SIG-M5 (cell line): ENCODE data around the gene EFCAB8.

Source experiments
- DNase-seq: peaks from one replicate; lab custom pipeline; 2025; lab: John Stamatoyannopoulos, UW

The EFCAB8 gene

DNA sequence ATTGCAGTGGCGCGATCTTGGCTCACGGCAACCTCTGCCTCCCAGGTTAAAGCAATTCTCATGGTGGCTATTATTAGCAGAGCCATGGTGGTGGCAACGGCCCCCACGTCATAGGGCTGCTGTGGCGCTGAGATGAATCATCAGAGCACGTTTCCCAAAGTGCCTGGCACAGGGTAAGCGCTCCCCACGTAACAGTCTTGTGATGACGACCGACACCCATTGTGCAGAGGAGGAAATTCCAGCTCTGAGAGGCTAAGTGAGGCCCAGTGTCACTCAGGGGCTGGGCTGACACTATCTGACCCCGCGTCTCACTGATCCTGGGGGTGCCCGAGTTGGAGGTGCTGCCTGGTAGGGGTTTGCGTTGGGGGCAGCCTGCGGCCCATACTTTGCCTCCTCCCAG is 129.3 kb downstream of the EFCAB8 start:
- DNase-seq: no peak

DNA sequence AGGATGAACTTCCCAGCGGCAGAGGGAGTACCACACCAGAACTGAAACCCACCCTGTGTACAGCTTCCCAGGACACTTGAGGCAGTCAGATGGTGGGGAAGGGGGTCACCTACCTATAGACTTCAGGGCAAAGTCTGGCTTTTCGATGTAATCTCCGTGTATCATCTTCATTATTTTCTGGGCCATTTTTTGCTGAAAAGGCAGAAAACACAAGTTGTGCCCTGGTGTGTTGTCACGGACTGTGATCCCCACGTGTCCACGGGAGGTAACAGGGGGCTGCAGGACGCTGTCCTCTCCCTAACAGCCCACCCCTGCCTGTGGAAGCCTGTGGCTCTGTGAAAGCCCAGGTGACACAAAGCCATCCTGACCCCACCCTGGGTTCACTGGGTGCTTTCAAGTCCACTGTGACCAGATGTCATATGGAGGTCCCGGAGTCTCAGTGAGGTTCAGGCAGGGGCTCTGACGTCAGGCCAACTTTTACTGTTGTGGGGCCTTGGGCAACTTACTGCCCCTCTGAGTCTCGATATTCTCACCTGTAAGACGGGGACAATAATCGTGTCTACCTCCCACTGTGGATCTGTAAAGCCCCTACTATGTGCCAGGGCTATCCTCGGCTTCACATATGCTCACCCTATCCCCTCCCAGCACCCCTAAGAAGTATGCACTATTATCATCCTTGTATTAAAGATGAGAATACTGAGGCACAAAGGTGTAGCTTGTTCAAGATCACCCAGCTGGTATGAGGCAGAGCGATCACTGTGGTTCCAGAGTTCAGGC is 131.0 kb downstream of the EFCAB8 start:
- no peak for DNase-seq

DNA sequence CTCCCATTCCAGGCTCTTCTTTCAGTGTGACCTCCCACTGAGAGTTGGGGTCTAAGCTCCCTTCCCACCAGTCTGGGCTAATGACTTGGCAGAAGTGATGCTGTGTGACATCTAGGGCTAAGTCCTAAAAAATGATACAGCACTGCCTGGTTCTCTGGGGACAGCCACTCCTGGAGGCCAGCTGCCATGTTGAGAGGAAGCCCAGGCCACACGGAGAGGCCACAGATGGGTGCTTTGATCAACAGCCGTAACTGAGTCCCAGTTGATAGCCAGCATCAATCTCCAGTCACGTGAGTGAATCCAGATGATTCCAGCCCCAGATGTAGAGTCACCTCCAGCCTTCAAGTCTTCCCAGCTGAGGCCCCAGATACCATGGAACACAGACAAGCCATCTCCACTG is 131.7 kb downstream of the EFCAB8 start:
- no peak for DNase-seq

DNA sequence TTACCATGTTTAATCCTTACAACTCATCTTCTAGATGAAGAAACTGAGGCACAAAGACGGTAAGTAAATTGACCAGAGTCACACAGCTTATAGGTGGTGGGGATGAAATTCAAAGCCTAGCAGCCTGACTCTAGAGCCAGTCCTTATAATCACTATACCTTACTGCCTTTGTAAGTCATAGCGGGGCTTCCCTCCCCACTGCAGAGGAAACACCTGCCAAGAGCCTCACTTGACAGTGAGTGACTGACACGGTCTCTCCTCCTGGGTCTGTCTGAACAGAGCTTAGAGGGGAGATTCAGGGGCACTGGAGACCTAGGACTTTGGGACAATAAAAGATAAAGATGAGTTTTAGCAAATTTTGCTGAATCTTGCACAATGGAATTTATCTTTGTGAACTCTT is 132.7 kb downstream of the EFCAB8 start:
- DNase-seq: no peak

DNA sequence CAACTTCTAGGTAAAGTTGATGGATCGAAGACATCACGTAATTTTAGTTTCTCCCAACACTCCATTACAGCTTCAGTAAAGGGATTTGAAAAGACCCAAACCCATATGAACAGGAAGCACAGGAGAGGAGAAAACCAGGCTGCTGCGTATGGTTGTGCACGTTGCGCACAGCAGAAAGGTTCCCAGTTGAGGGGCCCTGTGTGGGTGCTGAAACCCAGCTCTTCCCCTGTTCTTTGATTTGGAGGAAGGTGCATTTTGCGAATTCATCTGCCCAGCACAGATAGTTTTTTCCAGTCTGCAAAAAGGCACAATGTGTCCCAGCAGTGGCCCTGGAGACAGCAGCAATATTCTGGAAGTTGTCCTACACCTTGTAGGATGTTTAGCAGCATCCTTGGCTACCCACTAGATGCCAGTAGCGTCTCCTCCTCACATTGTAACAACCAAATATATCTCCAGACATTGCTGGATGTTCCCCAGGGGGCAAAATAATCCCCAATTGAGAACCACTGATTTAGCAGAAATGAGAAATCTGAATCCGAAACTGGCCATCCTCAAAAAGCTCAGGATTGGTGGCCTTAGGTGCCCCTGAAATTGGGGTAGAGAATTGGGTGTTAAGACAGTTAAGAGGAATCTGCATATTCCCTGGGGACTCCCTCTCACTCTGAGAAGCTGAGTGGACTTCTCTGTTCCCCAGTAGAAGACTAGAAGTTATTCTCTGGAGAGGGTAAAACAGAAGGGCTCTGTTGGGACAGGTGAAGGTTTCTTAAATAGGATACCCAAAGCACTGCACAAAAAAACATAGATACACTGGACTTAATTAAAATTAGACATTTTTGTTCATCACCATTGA is 133.3 kb downstream of the EFCAB8 start:
- DNase-seq: no peak

DNA sequence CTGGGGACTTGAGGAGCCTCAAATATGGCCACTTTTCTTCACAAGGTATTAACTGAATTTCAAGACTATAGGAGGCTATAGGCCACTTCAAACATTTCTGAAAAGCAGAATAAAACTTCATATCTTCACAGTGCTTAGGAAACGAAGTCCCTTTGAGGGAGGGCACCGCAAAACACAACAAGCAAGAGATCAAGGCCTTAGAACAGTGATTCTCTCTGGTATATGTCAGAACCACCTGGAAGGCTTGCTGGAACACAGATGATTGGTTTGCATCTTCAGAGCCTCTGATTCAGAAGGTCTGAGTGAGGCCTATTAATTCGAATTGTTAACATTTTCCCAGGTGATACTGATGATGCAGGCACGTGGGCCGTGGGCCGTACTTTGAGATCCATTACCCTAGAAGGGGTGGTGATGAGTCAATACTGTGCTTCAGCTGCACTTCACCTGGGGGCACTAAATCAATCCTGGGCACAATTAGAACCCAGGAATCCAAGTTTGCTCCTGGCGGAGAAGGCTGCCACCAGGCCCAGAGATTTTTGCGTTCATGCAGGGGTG is 134.8 kb downstream of the EFCAB8 start:
- DNase-seq: no peak

DNA sequence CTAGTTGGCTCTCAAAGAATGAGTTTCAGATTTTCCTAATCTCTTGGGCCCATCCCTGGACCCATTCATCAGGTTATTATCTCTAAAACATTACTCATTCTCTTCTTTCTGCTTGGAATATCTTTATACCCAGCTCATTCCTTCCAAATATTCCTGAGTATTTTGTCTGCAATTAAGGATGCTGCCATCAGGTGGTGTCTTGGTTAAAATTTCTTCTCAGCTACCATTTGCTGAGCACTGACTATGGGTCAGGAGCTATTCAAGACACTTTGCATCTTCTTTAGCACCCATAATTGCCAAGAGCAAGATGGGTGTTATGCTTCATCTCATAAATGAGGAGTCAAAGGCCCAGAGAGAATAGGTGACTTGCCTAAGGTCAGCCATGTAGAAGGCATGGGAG is 137.1 kb downstream of the EFCAB8 start:
- no peak for DNase-seq

DNA sequence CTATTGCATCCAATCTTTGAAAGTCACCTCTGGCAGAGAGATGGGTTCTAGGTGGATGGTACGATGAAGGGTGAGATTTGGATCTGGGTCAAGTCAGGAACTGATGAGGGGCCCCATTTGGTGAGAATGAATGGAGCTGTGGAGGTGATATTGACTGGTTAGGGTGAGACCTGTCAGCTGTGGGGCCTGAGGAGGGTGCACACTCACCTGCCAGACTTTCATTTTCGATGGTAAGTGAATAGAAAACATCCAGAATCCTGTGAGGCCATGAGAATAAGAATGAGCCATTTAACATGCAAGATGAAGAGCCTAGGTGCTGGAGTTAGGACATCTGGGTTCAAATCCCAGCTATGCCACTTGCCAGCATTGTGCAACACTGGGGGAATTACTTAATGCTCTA is 138.7 kb downstream of the EFCAB8 start:
- no peak for DNase-seq

DNA sequence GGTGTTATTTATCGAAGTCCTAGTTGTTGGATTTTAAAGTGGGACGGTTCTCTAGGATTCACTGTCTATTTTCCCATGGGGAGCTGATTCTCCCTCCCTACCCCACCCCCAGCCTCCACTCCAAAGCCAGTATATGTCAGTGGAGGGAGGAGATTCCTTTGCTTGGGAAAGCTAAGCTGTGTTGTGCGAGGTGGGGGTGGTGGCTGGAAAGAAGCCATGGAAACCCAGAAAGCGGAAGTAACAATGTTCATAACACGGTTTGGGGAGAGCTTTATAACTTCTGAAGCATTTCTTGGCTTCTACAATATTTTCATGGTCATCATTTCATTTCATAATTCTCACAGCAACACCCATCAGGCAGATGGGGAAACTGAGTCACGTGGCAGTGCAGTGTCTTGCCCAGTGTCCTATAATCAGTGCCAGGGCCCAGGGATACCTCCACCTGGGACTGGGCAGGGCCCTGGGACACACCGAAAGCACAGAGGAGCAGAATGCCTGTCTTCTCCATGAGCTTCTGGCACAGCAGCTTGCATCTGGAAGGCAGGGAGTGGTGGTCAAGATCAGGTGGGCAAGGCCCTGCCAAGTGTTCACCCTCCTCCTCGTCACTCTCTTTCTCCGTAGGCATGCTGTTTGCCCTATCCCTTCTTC is 141.0 kb downstream of the EFCAB8 start:
- no peak for DNase-seq

DNA sequence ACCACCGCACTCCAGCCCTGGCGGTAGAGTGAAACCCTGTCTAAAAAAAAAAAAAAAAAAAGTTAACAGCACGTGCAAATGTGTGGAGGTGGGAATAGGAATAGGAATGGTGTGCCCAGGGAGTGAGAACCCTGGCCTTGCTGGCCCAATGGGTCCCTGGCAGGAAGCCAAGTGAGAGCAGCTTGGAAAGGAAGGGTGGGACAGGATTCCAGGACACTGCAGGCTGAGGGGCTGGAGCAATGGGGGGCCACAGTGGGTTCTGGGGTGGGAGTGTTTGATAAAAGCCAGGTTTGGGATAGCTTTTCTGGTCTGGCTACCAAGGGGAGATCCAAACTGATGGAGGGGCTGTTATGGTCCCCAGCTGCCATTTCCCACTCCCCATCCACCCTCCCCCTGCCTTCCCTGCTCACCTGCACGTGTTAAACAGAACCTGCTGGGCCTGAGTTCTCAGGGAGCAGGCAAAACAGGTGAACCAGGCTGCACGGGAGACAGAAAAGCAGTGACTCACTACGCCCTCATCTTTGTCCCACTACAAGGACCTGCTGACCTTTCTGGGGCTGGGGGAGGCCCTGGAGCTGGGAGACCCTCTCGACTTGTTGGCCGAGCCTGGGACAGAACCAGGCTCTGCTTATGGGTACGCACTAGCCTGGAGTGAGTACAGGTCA is 142.2 kb downstream of the EFCAB8 start:
- no peak for DNase-seq

DNA sequence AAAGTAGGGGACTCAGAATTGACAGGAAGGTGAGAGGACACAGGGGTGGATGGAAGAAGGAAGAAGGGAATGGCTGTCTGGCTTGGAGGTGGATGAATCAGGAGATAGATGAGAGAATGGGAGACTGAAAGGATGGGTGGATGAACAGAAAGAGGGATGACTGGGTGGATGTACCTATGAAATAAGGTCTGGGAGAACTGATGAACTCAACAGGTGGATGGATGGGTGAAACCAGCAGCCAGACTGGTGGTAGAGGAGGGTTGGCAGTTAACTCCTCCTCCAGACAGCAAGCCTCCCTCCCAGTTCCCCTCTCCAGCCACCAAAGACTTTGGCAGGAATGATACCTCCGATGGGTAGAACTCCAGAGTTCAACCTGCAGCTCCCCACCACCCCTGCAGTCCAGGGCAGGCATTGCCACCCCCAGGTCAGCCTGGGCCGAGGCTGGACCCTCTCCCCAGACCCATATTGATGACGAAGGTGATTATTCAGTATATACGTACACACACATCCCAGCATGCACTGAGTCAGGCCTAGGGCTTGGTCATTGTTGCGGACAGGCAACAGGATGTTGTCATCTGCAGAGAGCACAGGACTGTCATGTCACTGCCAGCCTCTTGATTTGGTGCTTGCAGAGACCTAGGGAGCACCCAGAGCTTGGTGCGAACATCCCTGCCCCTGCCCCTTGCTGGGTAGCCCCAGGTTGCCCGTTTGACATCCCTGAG is 143.5 kb downstream of the EFCAB8 start:
- no peak for DNase-seq

DNA sequence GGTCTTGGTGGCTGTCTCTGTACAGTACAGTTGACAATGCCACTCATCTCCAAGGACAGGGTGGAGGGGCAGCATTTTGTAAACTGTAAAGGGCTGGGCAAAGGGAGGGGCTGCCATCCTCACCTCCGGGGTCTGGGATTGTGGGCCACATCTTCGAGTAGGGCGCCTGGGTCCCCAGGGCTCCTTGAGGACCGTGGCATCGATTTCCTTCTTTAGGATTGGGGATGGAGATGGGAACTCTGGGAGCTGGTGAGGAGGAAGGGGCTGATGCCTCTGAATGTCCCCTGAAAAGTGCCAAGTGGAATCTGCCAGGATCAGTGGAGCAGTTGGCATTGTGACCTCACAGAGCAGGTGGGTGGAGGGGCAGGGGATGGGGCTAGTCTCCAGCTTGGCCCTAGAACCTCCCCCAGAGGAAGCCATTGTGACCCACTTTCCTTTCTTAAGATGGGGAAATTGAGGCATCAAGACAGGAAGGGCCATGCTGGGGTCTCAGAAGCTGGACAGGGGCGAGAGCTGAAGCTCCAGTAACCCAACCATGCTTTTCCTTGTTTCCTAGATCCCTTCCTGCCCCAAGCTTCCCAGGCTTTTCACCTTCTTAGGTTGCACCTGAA is 145.5 kb downstream of the EFCAB8 start, which contains the start of gene SUN5:
SUN5 (minus strand) TSS at position 293 of the 611 bp plus-strand sequence; CDS start at position 200, 93 bp downstream.
- DNase-seq: no peak

DNA sequence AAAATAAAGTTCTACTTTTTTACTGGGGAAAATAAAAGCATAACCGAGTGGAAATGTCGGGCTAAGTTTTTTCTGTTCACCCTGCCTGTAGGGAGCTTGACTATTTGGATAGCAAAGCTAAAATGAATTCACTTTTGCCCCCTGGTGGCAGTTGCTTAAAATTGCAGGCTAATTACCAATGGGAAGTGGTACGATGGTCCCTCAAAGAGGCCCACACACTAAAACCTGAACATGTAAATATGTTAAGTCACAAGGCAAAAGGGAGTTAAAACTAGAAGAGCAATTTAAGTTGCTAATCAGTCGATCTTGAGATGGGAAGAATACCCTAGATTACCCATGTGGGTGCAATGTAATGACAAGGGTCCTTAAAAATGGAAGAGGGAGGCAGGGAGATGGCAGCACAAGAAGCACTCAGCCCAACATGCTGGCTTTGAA is 146.4 kb downstream of the EFCAB8 start:
- no peak for DNase-seq

DNA sequence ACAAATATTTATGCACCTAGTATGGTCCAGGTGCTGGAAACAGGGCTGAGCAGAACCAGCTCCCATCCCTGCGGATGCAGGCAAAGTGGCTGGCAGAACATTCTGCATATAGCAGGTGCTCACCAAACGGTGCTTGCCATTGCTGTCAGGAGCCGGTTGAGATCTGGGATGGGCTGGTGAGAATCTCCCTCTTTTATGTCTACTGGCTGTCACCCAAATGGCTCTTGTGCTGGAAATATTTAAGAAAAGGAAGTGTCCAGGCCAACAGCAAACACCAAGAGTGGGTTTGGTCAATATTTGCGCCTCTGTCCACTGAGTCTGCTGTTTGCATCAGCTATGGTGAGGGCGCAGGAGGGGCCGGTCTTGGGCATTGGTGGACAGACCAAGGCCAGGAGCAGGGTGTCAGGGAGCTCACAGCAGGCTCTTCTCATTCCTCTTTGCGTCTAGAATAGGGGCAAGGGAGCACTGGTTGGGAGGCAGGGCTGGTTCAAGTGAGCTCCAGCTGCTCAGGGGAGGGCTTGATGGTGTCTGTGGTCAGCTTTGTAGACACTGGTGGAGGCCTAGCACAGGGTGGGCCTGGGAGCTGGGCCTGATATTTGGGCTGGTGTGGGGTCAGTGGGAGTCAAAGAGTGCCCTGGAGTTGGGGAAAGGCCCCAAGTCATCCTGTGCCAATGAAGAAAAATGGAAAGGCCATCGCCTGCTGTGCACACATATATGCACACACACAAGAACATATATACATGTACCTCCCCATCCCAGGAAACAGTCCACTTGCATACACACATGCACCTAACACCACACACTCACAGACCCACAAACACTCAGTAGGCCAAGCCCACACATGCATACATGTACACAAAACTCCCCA is 147.4 kb downstream of the EFCAB8 start:
- DNase-seq: no peak

DNA sequence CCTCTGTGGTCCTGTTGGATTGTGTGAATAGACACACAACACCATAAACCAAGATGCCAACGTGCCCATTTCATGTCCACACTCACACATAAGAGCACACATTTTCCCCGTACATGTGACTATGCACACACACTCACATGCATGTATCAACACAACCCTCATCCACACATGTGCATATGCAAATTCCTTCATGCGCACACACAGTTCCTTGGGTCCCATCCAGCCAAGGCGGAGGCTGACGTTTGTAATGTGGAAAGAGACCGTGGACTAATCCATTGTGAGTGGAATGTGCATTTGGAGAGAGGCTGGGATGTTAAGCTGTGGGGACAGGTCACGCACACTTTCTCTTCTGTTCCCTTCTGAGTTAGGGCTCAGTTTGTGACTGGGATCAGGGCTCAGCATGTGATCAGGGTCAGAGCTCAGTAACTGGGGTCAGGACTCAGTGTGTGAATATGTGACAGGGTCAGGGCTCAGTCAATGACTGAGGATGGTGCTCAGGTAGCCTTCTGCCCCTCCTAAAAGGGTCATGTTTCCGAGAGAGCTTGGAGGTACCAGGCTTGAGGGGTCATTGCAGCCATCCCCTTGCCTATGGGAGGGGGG is 148.2 kb downstream of the EFCAB8 start:
- no peak for DNase-seq

DNA sequence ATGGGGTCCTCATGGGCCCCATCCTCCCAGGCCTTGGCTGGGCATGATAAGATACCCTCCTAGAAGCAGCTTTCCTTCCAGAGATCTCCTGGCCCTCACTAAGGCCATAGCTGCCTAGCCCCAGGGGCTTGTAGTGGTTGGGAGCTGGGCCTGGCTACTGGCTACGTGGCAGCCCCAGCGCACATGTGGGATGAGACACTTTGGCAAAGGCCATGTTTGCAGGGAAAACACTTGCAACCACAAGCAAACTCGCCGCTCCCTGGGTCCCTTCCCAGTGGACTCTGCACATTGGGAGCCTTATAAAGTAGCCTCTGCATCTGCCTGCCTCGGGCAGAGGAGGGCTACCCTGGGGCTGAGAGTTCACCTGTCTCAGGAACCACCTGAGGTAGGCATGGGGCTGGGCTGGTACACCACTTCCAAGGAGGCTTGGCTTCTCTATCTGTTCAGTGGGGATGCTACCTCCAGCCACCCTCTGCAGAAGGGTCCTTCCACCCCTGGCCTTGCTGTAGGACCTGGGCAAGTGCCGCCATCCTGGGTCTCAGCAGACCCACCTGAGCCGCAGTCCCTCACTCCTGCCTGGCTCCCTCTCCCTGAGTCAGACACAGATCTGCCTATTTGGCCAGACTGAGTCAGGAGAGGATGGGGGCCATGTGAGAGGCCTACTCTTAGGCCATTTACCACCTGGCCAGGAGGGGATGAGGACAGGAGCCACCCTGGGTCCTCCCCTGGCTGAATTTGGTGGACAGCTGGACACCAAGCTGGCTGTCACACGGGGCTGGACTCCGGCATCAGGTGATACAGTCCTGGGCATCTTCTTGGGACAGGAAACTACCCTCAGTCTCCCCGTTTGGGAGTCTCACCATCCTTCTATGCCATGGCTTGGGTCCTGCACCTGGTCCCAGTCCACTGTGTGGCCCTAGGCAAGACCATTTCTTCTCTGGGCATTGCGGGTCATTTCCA is 148.9 kb downstream of the EFCAB8 start, which contains the start of gene BPIFB2:
BPIFB2 (plus strand) TSS at position 329 of the 960 bp plus-strand sequence. CDS start 871 bp downstream, outside the sequence.
- DNase-seq: no peak

DNA sequence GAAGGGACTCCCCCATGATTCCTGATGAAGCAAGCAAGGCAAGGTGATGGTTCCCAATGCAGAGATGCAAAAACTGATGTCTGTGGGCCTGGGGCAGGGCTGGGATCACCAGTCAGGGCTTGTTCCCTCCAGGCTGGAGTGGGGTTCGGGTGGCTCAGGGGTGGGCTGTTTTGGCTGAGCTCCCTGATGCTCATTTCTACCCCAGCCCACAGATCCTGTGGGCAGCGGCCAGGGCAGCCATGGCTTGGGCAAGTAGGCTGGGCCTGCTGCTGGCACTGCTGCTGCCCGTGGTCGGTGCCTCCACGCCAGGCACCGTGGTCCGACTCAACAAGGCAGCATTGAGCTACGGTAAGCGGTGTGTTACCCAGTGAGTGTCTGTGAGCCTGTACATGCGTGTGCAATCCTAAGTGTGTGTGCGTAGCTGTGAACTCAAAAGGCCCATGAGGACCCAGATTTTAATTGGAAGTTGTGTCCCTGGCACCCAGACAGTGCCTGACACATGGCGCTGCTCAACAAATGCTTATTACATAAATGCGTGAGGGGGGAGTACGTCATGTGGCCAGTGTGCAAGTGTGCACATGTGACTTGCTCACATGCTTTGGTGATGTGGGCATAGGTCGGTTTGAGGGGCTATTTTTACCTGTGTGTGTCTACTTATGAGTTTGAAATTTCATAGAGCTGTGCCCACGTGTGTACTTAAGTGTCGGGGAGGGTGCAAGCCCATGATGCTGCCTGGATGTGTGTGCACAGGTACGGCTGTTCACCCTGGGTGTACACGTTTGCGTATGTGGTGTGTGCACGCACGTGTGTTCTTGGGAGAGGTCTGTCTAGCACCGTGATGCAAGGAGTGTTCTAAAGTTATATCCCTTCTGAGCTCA is 149.9 kb downstream of the EFCAB8 start:
- DNase-seq: no peak
